B cell (primary cell): ENCODE results near the gene WFDC10B. TPM values are rescaled to one million over a fixed set of nuclear protein-coding genes. Genes with fewer than 3 reads are reported as not detected.
"Not testable (repeated sequence)": the region's sequence is repeated elsewhere in the genome, so short reads cannot be mapped to it uniquely, and the experiment has no call there.

Source experiments
- ATAC-seq: fragments of 200-7000 bp; cut with Tn5 transposase; one replicate; pipeline ENCODE4 v1.10.0; 2021; ENCODE audit warnings: low read depth, mild to moderate bottlenecking, moderate number of reproducible peaks, moderate library complexity
- CTCF ChIA-PET: fragments of 350-600 bp; sonication (Branson Sonifier 250); formaldehyde crosslinking; loops from one replicate; lab custom pipeline; 2021; ENCODE audit warnings: antibody characterized with exemption, inconsistent platforms; lab: Charles Lee
- POLR2A ChIA-PET: fragments of 350-600 bp; sonication (Branson Sonifier 250); formaldehyde crosslinking; loops from one replicate; lab custom pipeline; 2021; ENCODE audit warnings: antibody characterized with exemption; lab: Charles Lee
- DNase-seq: peaks from one replicate; pipeline ENCODE4 v3.0.0; 2013
- H2AFZ ChIP-seq: 2 replicates; pipeline ENCODE4 v1.6.1; 2012; ENCODE audit warnings: mild to moderate bottlenecking, low read depth, low read length; ENCODE audit not compliant: insufficient read depth, poor library complexity, severe bottlenecking
- H3K27ac ChIP-seq, 2 donors: 1 replicate in 1 of 2; 2 replicates in 1 of 2; pipeline ENCODE4 v1.5.1; 2012 to 2013; ENCODE audit warnings: low read length in 2 of 2, mild to moderate bottlenecking in 2 of 2, moderate library complexity in 1 of 2
- H3K27me3 ChIP-seq, 4 experiments: fragments of 200-600 bp in 1 of 4; sonication (generic) in 1 of 4; replicated peaks in 1 of 4; 1 replicate in 2 of 4; 2 replicates in 2 of 4; pipeline versions ENCODE4 v1.6.1 to v1.7.0; 2013 to 2016; ENCODE audit warnings: low read length in 3 of 4, mild to moderate bottlenecking in 2 of 4, mixed read lengths in 1 of 4, moderate library complexity in 1 of 4; ENCODE audit not compliant: insufficient read depth in 4 of 4, control insufficient read depth in 3 of 4; ENCODE audit errors: control extremely low read depth in 1 of 4
- H3K36me3 ChIP-seq, 2 experiments: replicated peaks in 1 of 2; 1 replicate in 1 of 2; 2 replicates in 1 of 2; pipeline versions ENCODE4 v1.6.1 to v1.7.1; 2013; ENCODE audit warnings: low read length in 1 of 2; ENCODE audit not compliant: insufficient read depth in 2 of 2, control insufficient read depth in 1 of 2; ENCODE audit errors: control extremely low read depth in 1 of 2, extremely low read depth in 1 of 2
- H3K4me1 ChIP-seq, 2 donors: fragments of 200-600 bp in 1 of 2; sonication (generic) in 1 of 2; 1 replicate in 1 of 2; 2 replicates in 1 of 2; pipeline versions ENCODE4 v1.5.1 to v1.6.1; 2013 to 2017; ENCODE audit warnings: low read length in 2 of 2; ENCODE audit not compliant: control insufficient read depth in 2 of 2, insufficient read depth in 2 of 2
- H3K4me2 ChIP-seq: replicated peaks from 2 replicates; pipeline ENCODE3; 2012; ENCODE audit warnings: mild to moderate bottlenecking, low read depth, low read length; ENCODE audit not compliant: poor library complexity, severe bottlenecking
- H3K4me3 ChIP-seq, 5 experiments: fragments of 200-600 bp in 1 of 5; sonication (generic) in 1 of 5; 1 replicate in 3 of 5; 2 replicates in 2 of 5; pipeline versions ENCODE4 v1.5.1 to v1.7.0; 2011 to 2016; ENCODE audit warnings: low read length in 4 of 5, mild to moderate bottlenecking in 4 of 5, low read depth in 2 of 5, control low read depth in 1 of 5, moderate library complexity in 1 of 5; ENCODE audit not compliant: insufficient read depth in 1 of 5; ENCODE audit errors: control extremely low read depth in 1 of 5, extremely low read depth in 1 of 5
- H3K79me2 ChIP-seq: fragments of 200-600 bp; sonication (generic); one replicate; pipeline ENCODE4 v1.6.0; 2016; ENCODE audit warnings: low read length; ENCODE audit not compliant: control insufficient read depth, insufficient read depth
- H3K9ac ChIP-seq: fragments of 200-600 bp; sonication (generic); 2 replicates; pipeline ENCODE4 v1.6.1; 2017; ENCODE audit warnings: mild to moderate bottlenecking, low read length, moderate library complexity
- H3K9me3 ChIP-seq, 3 donors: one replicate each; pipeline versions ENCODE4 v1.6.1 to v1.7.1; 2013; ENCODE audit warnings: low read length in 2 of 3; ENCODE audit not compliant: control insufficient read depth in 2 of 3, insufficient read depth in 1 of 3; ENCODE audit errors: control extremely low read depth in 1 of 3
- H4K20me1 ChIP-seq: 2 replicates; pipeline ENCODE4 v1.6.0; 2012; ENCODE audit warnings: mild to moderate bottlenecking, low read length; ENCODE audit not compliant: insufficient read depth, control insufficient read depth, poor library complexity, severe bottlenecking
- H3K27ac Mint-ChIP-seq: one replicate; pipeline ENCODE4 v1.8.0; 2021; ENCODE audit warnings: mixed read lengths
- H3K27me3 Mint-ChIP-seq: one replicate; pipeline ENCODE4 v1.8.0; 2021; ENCODE audit warnings: mixed read lengths
- H3K4me1 Mint-ChIP-seq: one replicate; pipeline ENCODE4 v1.8.0; 2021; ENCODE audit warnings: mixed read lengths
- H3K4me3 Mint-ChIP-seq: one replicate; pipeline ENCODE4 v1.8.0; 2021; ENCODE audit warnings: mixed read lengths
- H3K9me3 Mint-ChIP-seq: one replicate; pipeline ENCODE4 v1.8.0; 2022; ENCODE audit warnings: mixed read lengths; ENCODE audit not compliant: insufficient read depth
- EZH2 ChIP-seq: IDR thresholded peaks from 2 replicates; pipeline ENCODE4 v1.6.1; 2012; ENCODE audit warnings: borderline replicate concordance, low read depth, mild to moderate bottlenecking, moderate library complexity, low read length; ENCODE audit not compliant: insufficient read depth, poor library complexity, severe bottlenecking
- WGBS: methylation state at CpG from one replicate; pipeline ENCODE4 v1.1.5; 2013; ENCODE audit warnings: missing lambda C conversion rate; ENCODE audit not compliant: insufficient coverage; 5-methylcytosine and 5-hydroxymethylcytosine counted together
- intact Hi-C: fragments of 100-400 bp; cut with micrococcal nuclease; formaldehyde crosslinking; loops from one replicate; pipeline ENCODE4 v1.10.0; 2022
- polyA plus RNA-seq: library from polyadenylated mRNA; depleted of rRNA; stranded (reverse); fragments of >200 nt; gene quantifications from 2 replicates; pipeline ENCODE4 v1.2.3, GENCODE V29; 2012
- total RNA-seq, 2 donors: library from RNA; stranded (reverse); fragments of 120-200 nt in 1 of 2; gene quantifications; 1 replicate in 1 of 2; 2 replicates in 1 of 2; pipeline versions ENCODE4 v1.2.3 to v1.2.4, GENCODE V29; 2013 to 2022
- TF ChIP-seq, protein P1 (sequence below): fragments of 200-600 bp; IDR thresholded peaks from one replicate; pipeline ENCODE4 v1.8.0; 2022; ENCODE audit warnings: antibody characterized with exemption, mild to moderate bottlenecking

The WFDC10B gene
- total and polyA plus RNA-seq, 2 donors (not counting 1 experiment from before 2014, with no cell fraction given): not detected

- Histone ChIP-seq H3K27ac (no peak overlapping the region), H3K79me2 (no peaks in the 10 kb centered on the region), H3K36me3 (no peaks in the 10 kb centered on the region), H2AFZ (no peak overlapping the region), H3K4me1 (no peaks in the 10 kb centered on the region), H3K4me2 (no peak overlapping the region), H3K4me3 (no peak overlapping the region), H3K9me3 (peaks cover 0 to 1% (median under 1%) of the 10 kb centered on the region in 3 donors), H3K27me3 (peaks cover 0 to 4% (median 0%) of the 10 kb centered on the region in 4 experiments), H3K9ac (no peak overlapping the region), H4K20me1 (no peaks in the 10 kb centered on the region)
- CTCF ChIA-PET: no interaction called here
- Mint-ChIP-seq H3K27me3 (peaks cover 44% of the 10 kb centered on the region), H3K4me3 (no peak overlapping the region), H3K27ac (no peak overlapping the region), H3K9me3 (peaks cover 7% of the 10 kb centered on the region), H3K4me1 (no peaks in the 10 kb centered on the region)
- intact Hi-C loops: no loop called here
- ATAC-seq (no peak), DNase-seq (no peak)
- POLR2A ChIA-PET: no interaction called here
- TF ChIP-seq EZH2: no peak
- TF ChIP-seq, protein P1, sequence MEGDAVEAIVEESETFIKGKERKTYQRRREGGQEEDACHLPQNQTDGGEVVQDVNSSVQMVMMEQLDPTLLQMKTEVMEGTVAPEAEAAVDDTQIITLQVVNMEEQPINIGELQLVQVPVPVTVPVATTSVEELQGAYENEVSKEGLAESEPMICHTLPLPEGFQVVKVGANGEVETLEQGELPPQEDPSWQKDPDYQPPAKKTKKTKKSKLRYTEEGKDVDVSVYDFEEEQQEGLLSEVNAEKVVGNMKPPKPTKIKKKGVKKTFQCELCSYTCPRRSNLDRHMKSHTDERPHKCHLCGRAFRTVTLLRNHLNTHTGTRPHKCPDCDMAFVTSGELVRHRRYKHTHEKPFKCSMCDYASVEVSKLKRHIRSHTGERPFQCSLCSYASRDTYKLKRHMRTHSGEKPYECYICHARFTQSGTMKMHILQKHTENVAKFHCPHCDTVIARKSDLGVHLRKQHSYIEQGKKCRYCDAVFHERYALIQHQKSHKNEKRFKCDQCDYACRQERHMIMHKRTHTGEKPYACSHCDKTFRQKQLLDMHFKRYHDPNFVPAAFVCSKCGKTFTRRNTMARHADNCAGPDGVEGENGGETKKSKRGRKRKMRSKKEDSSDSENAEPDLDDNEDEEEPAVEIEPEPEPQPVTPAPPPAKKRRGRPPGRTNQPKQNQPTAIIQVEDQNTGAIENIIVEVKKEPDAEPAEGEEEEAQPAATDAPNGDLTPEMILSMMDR: no peak
These were observed 32.1 kb downstream of the WFDC10B start for GRCh38 chr20:45672765-45673164.

- Histone ChIP-seq H3K4me3 (no peak within 1 kb of the TSS), H3K4me1 (no peaks in the 10 kb centered on the region), H3K36me3 (no peaks in the 10 kb centered on the region), H3K9ac (no peak within 1 kb of the TSS), H2AFZ (no peak within 1 kb of the TSS), H3K27me3 (peaks cover 0 to 3% (median 0%) of the 10 kb centered on the region in 4 experiments), H3K4me2 (no peak within 1 kb of the TSS), H4K20me1 (no peaks in the 10 kb centered on the region), H3K9me3 (no peaks in the 10 kb centered on the region), H3K79me2 (no peaks in the 10 kb centered on the region), H3K27ac (no peak within 1 kb of the TSS)
- no peak within 1 kb of the TSS for H3K4me3 Mint-ChIP-seq
- POLR2A ChIA-PET: no interaction called here
- no peak within 1 kb of the TSS for H3K27ac Mint-ChIP-seq
- H3K27me3 Mint-ChIP-seq: peaks cover 33% of the 10 kb centered on the region
- ATAC-seq (no peak), DNase-seq (no peak)
- TF ChIP-seq, protein P1: no peak
- TF ChIP-seq EZH2: no peak
- WGBS: no CpG with 5 or more reads among the region's 1 CpG
- CTCF ChIA-PET: no interaction called here
- H3K4me1 Mint-ChIP-seq: no peaks in the 10 kb centered on the region
- intact Hi-C loops: no loop called here
- no peaks in the 10 kb centered on the region for H3K9me3 Mint-ChIP-seq
These were observed 34.7 kb downstream of the WFDC10B start, which contains the start of gene WFDC11 for GRCh38 chr20:45670139-45670538. Gene WFDC11 (minus strand): TSS chr20:45670239. CDS start chr20:45650600, 19,639 bp downstream.

- H3K27me3 Mint-ChIP-seq, H3K4me3 Mint-ChIP-seq, DNase-seq, H3K27ac ChIP-seq, H3K4me2 ChIP-seq, H4K20me1 ChIP-seq, H2AFZ ChIP-seq, H3K27ac Mint-ChIP-seq, CTCF ChIA-PET, POLR2A ChIA-PET, H3K9me3 ChIP-seq, H3K36me3 ChIP-seq, H3K4me1 ChIP-seq, ATAC-seq, H3K27me3 ChIP-seq, intact Hi-C loops, H3K4me3 ChIP-seq, H3K4me1 Mint-ChIP-seq, H3K9ac ChIP-seq, H3K9me3 Mint-ChIP-seq, H3K79me2 ChIP-seq: not testable (repeated sequence)
- WGBS: no CpG with 5 or more reads among the region's 3 CpGs
These were observed 47.8 kb downstream of the WFDC10B start for GRCh38 chr20:45657038-45657437.
